HEK293 (cell line): ENCODE data around the gene CTBP1.

Experiments used
- CTCF ChIA-PET: fragments of 350-600 bp; formaldehyde crosslinking; extraction: SDS; loops from one replicate; lab custom pipeline; 2021; ENCODE audit warnings: antibody characterized with exemption; lab: Yijun Ruan, JAX
- POLR2A ChIA-PET: fragments of 300-600 bp; formaldehyde crosslinking; extraction: SDS; loops from one replicate; lab custom pipeline; 2020; ENCODE audit warnings: antibody characterized with exemption, inconsistent platforms; lab: Yijun Ruan, JAX
- H3K27ac ChIP-seq: fragments of 200-500 bp; sonication (Bioruptor generic); 2 replicates; pipeline ENCODE4 v1.5.1; 2014; ENCODE audit warnings: low read depth, low read length, control low read depth, inconsistent platforms; ENCODE audit errors: extremely low read depth
- H3K36me3 ChIP-seq, 2 experiments: fragments of 200-500 bp in 1 of 2; sonication (Bioruptor generic) in 1 of 2; 1 replicate in 1 of 2; 2 replicates in 1 of 2; pipeline ENCODE4 v1.5.1; 2014 to 2017; ENCODE audit warnings: inconsistent platforms in 2 of 2, low read length in 2 of 2; ENCODE audit not compliant: control insufficient read depth in 2 of 2, insufficient read depth in 1 of 2
- H3K4me1 ChIP-seq: fragments of 200-500 bp; sonication (Bioruptor generic); 2 replicates; pipeline ENCODE4 v1.5.1; 2014; ENCODE audit warnings: mild to moderate bottlenecking, low read length, inconsistent platforms; ENCODE audit not compliant: control insufficient read depth, insufficient read depth
- H3K4me3 ChIP-seq: 2 replicates; pipeline ENCODE4 v1.5.1; 2011; ENCODE audit warnings: low read depth, mild to moderate bottlenecking, control low read depth, low read length, moderate library complexity
- H3K9me3 ChIP-seq: fragments of 200-500 bp; sonication (Bioruptor generic); 2 replicates; pipeline ENCODE4 v1.5.1; 2014; ENCODE audit warnings: low read depth, low read length, inconsistent platforms; ENCODE audit not compliant: control insufficient read depth, insufficient read depth
- CTCF ChIP-seq: fragments of 450-650 bp; formaldehyde crosslinking; IDR thresholded peaks from 2 replicates; pipeline ENCODE4 v1.5.1; 2016; ENCODE audit warnings: missing biosample characterization, missing genetic modification characterization
- HIC1 ChIP-seq: fragments of 450-650 bp; formaldehyde crosslinking; IDR thresholded peaks from 2 replicates; pipeline ENCODE4 v1.5.1; 2016; ENCODE audit warnings: missing biosample characterization, missing genetic modification characterization
- IKZF3 ChIP-seq: fragments of 450-650 bp; IDR thresholded peaks from 2 replicates; pipeline ENCODE4 v1.5.0; 2018; ENCODE audit warnings: missing biosample characterization, mild to moderate bottlenecking, missing genetic modification characterization, moderate library complexity
- KLF10 ChIP-seq: fragments of 450-650 bp; IDR thresholded peaks from 2 replicates; pipeline ENCODE4 v1.5.1; 2018; ENCODE audit warnings: missing biosample characterization, mild to moderate bottlenecking, missing genetic modification characterization
- SALL2 ChIP-seq: fragments of 450-650 bp; formaldehyde crosslinking; IDR thresholded peaks from 2 replicates; pipeline ENCODE4 v1.5.0; 2017; ENCODE audit warnings: missing biosample characterization, mild to moderate bottlenecking, missing genetic modification characterization, borderline replicate concordance
- ZBTB6 ChIP-seq: fragments of 450-650 bp; formaldehyde crosslinking; IDR thresholded peaks from 2 replicates; pipeline ENCODE4 v1.5.1; 2017; ENCODE audit warnings: missing biosample characterization, missing genetic modification characterization
- ZBTB7A ChIP-seq: fragments of 450-650 bp; formaldehyde crosslinking; IDR thresholded peaks from 2 replicates; pipeline ENCODE4 v1.5.1; 2016; ENCODE audit warnings: low read depth, missing biosample characterization, missing genetic modification characterization
- ZFP37 ChIP-seq: fragments of 450-650 bp; formaldehyde crosslinking; IDR thresholded peaks from 2 replicates; pipeline ENCODE4 v1.5.1; 2016; ENCODE audit warnings: missing biosample characterization, missing genetic modification characterization
- ZNF140 ChIP-seq: fragments of 450-650 bp; formaldehyde crosslinking; IDR thresholded peaks from 2 replicates; pipeline ENCODE4 v1.5.1; 2016; ENCODE audit warnings: missing biosample characterization, missing genetic modification characterization
- ZNF157 ChIP-seq: fragments of 450-650 bp; formaldehyde crosslinking; IDR thresholded peaks from 2 replicates; pipeline ENCODE4 v1.5.1; 2016; ENCODE audit warnings: missing biosample characterization, missing genetic modification characterization
- ZNF175 ChIP-seq: fragments of 450-650 bp; formaldehyde crosslinking; IDR thresholded peaks from 2 replicates; pipeline ENCODE4 v1.5.1; 2016; ENCODE audit warnings: missing biosample characterization, missing genetic modification characterization
- ZNF184 ChIP-seq: fragments of 450-650 bp; IDR thresholded peaks from 2 replicates; pipeline ENCODE4 v1.5.1; 2018; ENCODE audit warnings: missing biosample characterization, mild to moderate bottlenecking, missing genetic modification characterization
- ZNF19 ChIP-seq: fragments of 450-650 bp; formaldehyde crosslinking; IDR thresholded peaks from 2 replicates; pipeline ENCODE4; 2016; ENCODE audit warnings: missing biosample characterization, missing genetic modification characterization, low read depth
- ZNF214 ChIP-seq: fragments of 450-650 bp; formaldehyde crosslinking; IDR thresholded peaks from 2 replicates; pipeline ENCODE4 v1.5.1; 2017; ENCODE audit warnings: missing biosample characterization, mild to moderate bottlenecking, missing genetic modification characterization, borderline replicate concordance
- ZNF292 ChIP-seq: fragments of 450-650 bp; formaldehyde crosslinking; IDR thresholded peaks from 2 replicates; pipeline ENCODE4 v1.5.1; 2016; ENCODE audit warnings: low read depth, missing biosample characterization, missing genetic modification characterization, borderline replicate concordance
- ZNF404 ChIP-seq: fragments of 450-650 bp; formaldehyde crosslinking; IDR thresholded peaks from 2 replicates; pipeline ENCODE4 v1.5.1; 2017; ENCODE audit warnings: missing biosample characterization, missing genetic modification characterization
- ZNF426 ChIP-seq: fragments of 450-650 bp; formaldehyde crosslinking; IDR thresholded peaks from 2 replicates; pipeline ENCODE4 v1.5.1; 2017; ENCODE audit warnings: missing biosample characterization, missing genetic modification characterization, mild to moderate bottlenecking, inconsistent platforms, moderate library complexity
- ZNF488 ChIP-seq: fragments of 450-650 bp; formaldehyde crosslinking; IDR thresholded peaks from 2 replicates; pipeline ENCODE4 v1.5.1; 2016; ENCODE audit warnings: missing biosample characterization, missing genetic modification characterization
- ZNF658 ChIP-seq: fragments of 450-650 bp; formaldehyde crosslinking; IDR thresholded peaks from 2 replicates; pipeline ENCODE4; 2016; ENCODE audit warnings: missing biosample characterization, missing genetic modification characterization
- ZNF707 ChIP-seq: fragments of 450-650 bp; formaldehyde crosslinking; IDR thresholded peaks from 2 replicates; pipeline ENCODE4 v1.5.1; 2016; ENCODE audit warnings: missing biosample characterization, missing genetic modification characterization
- ZNF776 ChIP-seq: fragments of 450-650 bp; formaldehyde crosslinking; IDR thresholded peaks from 2 replicates; pipeline ENCODE4 v1.5.0; 2017; ENCODE audit warnings: missing biosample characterization, missing genetic modification characterization, borderline replicate concordance
- ZNF792 ChIP-seq: fragments of 450-650 bp; formaldehyde crosslinking; IDR thresholded peaks from 2 replicates; pipeline ENCODE4 v1.5.1; 2016; ENCODE audit warnings: missing biosample characterization, missing genetic modification characterization

Gene CTBP1

GRCh38 chr4:1236103-1236641, 12.8 kb downstream of the CTBP1 start:
- ChIA-PET POLR2A (no interaction called here), CTCF (no interaction called here)
- TF ChIP-seq HIC1 (tag by site-specific recombination) (no peak), SALL2 (tag by site-specific recombination) (no peak), KLF10 (tag by site-specific recombination) (no peak), ZNF175 (tag by site-specific recombination) (no peak), ZNF404 (tag by site-specific recombination) (no peak), ZBTB7A (tag by site-specific recombination) (no peak), ZNF792 (tag by site-specific recombination) (no peak), ZNF157 (no peak)
- Histone ChIP-seq H3K4me1 (no peaks in the 10 kb centered on the region), H3K4me3 (no peak overlapping the region), H3K27ac (no peak overlapping the region), H3K36me3 (peaks cover 0 to 96% of the 10 kb centered on the region in 2 experiments; a peak in 2 of 3 replicates), H3K9me3 (no peaks in the 10 kb centered on the region)

GRCh38 chr4:1235381-1236102, 13.4 kb downstream of the CTBP1 start:
- TF ChIP-seq ZNF426: no peak
- no peak for TF ChIP-seq ZNF140 (tag by site-specific recombination)
- TF ChIP-seq ZNF184 (tag by site-specific recombination): no peak
- TF ChIP-seq ZFP37 (tag by site-specific recombination): no peak
- no peak for TF ChIP-seq ZNF776 (tag by site-specific recombination)
- no peak for TF ChIP-seq IKZF3 (tag by site-specific recombination)
- CTCF ChIA-PET: interaction anchor here (1.3 kb wide), 1 partner anchor 121 kb away, joined by 4 read pairs; no protein-coding TSS in a partner anchor
- H3K4me3 ChIP-seq: no peak overlapping the region
- H3K27ac ChIP-seq: no peak overlapping the region
- H3K36me3 ChIP-seq: peaks cover 0 to 96% of the 10 kb centered on the region in 2 experiments; a peak in 2 of 3 replicates
- POLR2A ChIA-PET: no interaction called here
- no peaks in the 10 kb centered on the region for H3K4me1 ChIP-seq
- H3K9me3 ChIP-seq: no peaks in the 10 kb centered on the region

GRCh38 chr4:1234811-1235292, 14.1 kb downstream of the CTBP1 start:
- ChIA-PET CTCF (interaction anchor here (1.3 kb wide), 1 partner anchor 121 kb away, joined by 4 read pairs; no protein-coding TSS in a partner anchor), POLR2A (no interaction called here)
- TF ChIP-seq ZNF792 (tag by site-specific recombination) (no peak), ZNF658 (no peak), ZBTB6 (no peak), ZNF707 (tag by site-specific recombination) (no peak), ZNF214 (tag by site-specific recombination) (no peak), CTCF (tag by site-specific recombination) (no peak), ZNF292 (tag by site-specific recombination) (no peak), ZNF19 (no peak), ZNF488 (no peak)
- no peaks in the 10 kb centered on the region for H3K4me1 ChIP-seq
- no peaks in the 10 kb centered on the region for H3K9me3 ChIP-seq
- no peak overlapping the region for H3K4me3 ChIP-seq
- peaks cover 0 to 100% of the 10 kb centered on the region in 2 experiments; a peak in 2 of 3 replicates for H3K36me3 ChIP-seq
- H3K27ac ChIP-seq: no peak overlapping the region
